ENCODE results near the gene SENP1.

Gene SENP1

DNA sequence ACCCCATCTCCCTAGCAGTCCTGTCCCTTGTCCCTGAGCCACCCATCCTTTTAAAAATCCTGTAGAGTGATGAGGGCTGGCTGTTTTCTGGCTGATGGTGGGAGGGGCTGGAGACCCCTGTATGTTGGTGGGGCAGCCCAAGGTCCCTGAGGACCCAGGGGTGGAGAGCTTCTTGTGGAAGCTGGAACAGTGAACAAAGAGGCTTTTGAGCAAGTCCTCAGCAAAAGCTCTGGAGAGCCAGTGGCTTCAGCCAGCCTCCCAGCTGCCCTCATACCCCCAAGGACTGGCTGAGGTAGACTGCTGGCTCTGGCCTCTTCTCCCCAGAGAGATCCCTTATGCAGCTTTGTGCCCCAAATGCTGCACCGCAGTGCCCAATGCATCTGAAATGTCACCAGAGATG, 72.4 kb downstream of the SENP1 start:
- no peak for DNase-seq

- no peak for DNase-seq
Observed at GRCh38 chr12:48032597-48032996, 73.3 kb downstream of the SENP1 start.

DNA sequence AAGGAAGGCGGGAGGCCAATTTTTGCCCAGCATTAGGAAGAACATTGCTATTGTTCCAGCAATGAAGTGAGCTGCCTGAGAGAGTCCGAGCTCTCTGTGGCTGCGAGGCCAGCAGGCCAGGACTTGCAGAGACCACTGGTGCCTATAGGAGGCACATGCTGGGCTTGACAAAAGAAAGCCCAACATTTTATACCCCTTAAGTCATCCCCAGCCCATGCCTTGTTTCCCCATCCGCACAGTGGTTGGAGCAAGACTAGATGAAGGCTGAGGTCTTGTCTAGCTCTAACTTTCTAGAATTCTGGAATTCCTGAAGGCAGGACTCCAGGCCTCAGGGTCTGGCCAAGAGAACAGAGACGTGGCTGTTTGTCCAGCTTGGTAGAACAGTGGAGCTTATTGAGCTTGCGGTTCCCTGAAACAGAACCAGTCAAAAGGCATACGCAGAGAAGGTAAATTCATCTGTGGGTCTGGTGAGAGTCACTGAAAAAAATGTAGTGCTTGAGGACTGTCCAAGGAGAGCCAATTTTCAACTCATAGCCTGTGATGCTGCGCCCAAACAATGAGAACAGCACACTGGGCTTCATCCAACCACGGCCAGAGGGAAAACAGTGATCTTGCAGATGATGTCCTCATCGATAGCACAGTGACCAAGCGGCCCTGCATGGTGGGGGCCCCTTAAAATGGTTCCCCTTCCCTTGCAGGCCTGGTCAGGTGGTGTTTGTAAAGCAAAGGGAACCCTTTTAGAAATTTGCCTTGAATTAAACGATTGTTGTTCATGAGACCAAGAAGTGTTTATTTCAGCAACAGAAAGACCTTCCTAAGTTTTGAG, 74.5 kb downstream of the SENP1 start:
- no peak for DNase-seq

DNA sequence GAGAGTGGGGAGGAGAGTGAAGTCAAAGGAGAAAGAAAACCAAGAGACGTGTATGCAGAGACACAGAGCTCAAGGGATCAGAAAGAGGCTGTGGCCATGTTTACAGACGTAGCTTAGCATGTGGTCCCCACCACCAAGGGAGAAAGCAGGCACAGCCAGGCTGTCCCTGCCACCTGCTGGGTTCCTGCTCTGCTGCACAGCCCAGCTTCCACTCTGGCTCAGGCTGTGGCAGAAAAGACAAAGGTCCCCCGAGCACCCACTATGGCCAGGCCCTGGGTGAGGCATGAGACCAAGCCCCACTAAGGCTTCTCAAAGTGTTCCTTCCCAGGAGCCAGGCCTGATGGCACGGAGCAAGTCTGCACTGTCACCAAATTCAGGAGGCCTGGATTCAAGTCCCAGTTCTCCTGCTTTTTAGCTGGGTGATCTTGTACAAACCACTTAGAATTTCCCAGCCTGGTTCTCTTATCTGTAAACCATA, 75.7 kb downstream of the SENP1 start:
- no peak for DNase-seq

DNA sequence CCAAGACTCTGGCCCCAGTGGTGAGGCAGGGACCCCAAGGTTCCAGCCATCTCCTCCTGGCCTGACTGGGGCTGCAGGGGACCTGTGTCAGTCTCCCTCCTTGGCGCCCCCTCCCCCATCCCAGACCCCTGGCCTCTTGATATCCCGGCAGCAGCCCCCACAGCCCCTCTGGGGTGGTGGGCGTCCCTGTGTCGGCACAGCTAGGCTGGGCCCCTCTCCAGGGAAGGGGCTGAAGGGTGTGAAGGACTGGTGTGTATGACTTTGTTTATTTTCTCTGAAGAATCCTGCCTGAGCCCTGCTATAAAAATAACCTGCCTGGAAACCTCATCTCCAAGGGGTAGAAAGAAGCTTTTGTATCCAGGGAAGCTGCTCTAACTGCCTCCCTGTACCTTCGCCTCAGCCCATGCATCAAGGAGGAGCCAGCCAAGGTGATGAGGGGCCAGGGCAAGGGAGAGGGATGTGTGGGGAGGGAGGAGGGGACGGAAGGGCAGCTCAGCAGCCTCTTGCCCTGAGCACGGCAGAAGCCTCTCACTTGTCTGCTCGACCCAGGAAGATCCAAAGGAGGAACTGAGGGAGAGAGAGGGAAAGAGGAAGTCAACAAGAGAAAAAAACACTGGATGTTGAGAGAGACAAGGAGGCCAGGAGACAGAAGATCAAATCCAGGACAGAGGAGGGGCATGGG, 76.2 kb downstream of the SENP1 start:
- DNase-seq, result no peak

GRCh38 chr12:48028541-48029431, 77.1 kb downstream of the SENP1 start:
- no peak for DNase-seq

GRCh38 chr12:48027183-48028002, 78.5 kb downstream of the SENP1 start:
- DNase-seq, result no peak

DNA sequence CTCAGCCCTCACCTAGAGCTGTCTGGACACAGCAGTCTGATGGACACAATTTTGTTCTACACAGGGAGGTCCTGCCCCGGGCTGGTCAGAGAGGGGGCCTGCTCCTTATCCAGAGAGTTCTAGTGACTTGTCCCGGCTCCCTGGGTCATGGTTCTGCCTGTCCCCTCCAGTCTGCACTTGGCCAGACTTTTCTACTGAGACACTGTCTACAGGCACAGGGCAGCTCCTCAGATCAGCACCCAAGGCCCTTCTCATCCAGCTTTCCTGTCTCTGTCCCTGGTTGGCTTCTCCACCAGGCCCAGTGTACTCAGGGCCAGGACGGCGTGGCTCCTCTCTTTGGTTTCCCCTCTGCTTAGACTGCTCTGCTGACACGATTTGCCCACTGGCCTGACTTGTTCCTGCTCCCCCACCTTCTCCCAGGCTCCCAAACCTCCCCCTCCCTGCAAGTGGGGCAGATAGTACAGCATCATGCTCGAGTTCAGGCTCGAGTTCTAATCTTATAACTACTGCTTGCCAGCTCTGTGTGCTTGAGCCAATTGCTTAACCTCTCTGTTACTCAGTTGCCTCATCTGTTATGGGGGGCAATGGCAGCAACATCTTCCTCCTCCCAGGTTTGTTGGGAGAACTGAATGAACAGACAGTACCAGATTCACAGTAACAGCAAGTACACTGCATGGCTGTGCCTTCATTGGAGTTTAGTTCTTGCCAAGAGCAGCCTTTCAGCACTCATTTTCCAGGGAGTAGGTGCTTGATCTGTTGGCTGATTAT, 79.6 kb downstream of the SENP1 start:
- no peak for DNase-seq

- DNase-seq, result no peak
Observed at GRCh38 chr12:48025281-48025680, 80.6 kb downstream of the SENP1 start.

DNA sequence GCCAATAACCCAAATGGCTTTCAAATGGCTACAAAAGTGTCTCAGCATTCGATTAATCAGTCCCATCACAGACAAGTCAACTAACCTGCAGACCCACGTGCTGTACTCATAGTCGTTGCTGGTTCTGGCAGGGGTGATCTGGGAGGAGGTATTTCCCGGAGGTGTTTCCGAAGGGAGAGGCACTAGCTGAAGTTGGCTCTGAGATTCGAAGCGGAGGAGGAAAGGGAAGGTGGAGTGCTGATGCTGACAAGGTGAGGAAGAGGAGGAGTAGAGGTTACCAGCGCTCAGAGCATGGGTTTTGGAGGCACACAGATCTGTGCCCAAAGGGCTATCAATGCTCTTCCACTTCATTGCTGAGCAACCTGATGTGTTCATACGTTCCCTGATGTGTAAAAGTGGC, 81.1 kb downstream of the SENP1 start:
- no peak for DNase-seq

DNA sequence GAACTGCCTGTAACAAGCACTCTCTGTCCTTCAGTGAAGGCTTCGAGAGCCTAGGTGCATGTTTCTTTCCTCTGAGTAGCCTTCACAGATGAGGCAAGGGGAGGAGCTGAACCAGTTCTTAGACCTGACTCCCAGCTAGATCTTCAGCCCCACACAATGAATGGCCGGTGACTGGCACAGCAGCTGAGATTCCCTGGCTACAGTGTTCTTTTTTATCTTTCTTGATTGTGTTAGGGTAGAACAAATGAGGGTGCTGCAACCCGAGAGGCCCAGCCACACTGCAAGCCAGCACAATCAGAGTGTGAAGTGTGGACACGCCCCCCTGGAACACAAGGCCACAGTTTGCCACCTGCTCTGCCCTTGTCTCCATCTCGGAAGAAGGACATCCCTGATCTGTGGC, 82.5 kb downstream of the SENP1 start:
- no peak for DNase-seq

GRCh38 chr12:48022676-48023385, 83.0 kb downstream of the SENP1 start:
- DNase-seq, result no peak

DNA sequence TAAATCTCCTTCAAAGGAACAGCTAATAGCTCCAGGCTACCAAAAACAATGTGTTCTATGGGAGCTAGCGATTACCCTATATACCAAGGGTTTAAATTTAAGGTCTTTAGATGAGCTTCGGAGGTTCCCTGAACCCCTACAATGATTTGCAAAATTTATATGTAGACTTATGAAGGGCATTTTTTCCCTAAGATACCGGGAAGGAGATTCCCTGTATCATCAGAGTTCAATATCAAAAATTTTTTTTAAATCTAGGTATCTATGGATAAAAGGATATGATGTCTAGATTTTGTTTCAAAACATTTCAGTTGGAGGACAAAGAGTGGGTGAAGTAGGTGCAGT, 83.7 kb downstream of the SENP1 start:
- DNase-seq, result no peak

DNA sequence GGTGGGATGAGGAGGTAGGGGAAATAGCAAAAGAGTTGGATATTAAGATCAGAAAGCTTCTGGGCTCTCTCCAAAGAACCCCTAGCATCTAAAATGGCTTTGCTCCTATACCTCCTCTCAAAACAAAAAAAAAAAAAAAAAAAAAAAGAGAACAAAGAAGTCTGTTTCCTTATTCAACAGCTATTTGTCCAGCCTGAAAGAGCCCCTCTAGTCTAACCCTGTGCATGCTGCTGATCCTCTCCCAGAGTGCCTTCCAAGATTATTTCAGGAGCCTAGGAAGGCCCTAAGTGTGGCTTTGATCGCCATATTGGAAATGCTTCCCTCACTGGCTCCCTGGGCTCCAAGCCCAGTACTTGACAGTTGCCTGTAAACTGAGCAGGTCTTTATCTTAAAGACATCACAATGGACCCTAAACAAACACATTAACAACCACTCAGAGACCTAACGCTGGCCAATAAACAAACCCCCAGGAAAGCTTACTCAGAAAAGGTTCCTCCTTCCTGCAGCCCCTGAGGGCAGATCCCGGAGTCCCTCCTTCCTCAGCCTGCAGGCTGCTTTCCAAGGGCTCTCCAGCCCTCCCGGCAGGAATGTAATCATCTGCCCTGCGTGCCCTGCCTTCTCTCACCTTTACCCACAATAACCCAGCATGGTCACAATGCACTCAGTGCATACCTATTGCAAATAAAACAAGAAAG, 84.2 kb downstream of the SENP1 start:
- no peak for DNase-seq

- DNase-seq, result no peak
Observed at GRCh38 chr12:48019639-48020265, 86.1 kb downstream of the SENP1 start.

DNA sequence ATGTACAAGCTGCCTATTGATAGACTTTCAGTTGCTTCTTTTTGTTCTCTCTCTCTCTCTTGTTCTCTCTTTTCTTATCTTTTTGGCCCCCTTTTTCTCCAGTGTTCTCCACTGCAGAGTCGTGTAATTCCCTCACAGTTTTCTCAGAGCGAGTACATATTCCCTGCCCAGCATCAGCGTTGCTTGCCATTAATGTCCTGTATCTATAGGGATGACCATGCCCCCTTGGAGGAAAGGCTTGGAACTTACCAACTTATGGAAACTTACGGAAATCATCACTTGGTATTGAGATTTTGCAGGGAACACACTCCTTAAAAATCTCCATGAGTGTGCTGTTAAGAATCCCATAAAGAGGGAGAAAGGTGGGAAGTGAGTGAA, 87.3 kb downstream of the SENP1 start:
- DNase-seq, result no peak

- no peak for DNase-seq
Observed at GRCh38 chr12:48017921-48018617, 87.8 kb downstream of the SENP1 start.

DNA sequence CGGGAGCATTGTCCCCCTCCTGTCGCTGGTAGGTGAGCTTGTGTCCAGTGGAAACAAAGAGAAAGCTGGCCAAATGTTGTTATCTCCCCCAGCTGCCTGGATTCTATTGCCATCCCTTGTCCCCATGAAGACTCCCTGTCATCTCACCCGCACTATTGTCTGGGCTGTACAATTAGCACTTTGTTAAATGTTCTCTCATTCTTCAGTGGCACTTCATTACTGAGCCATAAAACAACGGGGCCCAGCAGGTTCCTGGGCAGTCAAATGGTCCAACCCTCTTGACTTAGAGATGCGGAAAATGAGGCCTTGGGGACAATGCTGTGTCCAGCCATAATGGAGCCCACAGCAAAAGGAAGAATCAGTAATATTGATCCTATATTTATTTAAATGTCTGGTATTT, 88.4 kb downstream of the SENP1 start:
- no peak for DNase-seq

GRCh38 chr12:48016373-48017020, 89.4 kb downstream of the SENP1 start:
- DNase-seq, result no peak
